ENCODE measurements around the gene MGMT.

MGMT gene

DNA sequence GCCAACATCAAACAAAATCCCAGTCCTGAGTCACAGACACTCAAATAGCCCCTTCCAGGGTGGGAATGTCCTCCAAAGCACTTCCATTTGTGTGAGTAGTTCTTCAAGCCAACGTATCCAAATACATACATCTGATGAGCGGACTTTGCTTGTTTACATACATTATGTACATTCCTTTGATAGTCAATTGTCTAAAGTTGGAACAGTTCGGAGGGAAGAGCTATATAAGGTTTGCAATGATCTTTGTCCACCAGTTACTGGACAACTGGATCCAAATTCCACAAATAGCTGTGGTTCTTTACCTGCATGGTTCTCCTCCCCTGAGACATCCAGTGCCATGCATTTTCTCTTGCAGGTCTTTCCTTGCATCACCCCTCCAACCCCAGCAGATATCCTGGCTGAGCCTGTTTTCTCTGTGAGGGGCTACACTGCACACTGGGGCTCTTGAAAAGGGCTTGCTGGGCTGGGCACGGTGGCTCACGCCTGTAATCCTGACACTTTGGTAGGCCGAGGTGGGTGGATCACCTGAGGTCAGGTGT is 4.7 kb upstream of the MGMT start:
- ATAC-seq (replicated peaks; ENCODE audit: extremely low read depth, poor library complexity, severe bottlenecking), result no peak
- no peaks in the 10 kb centered on the region for H3K9me3 Mint-ChIP-seq
- no peak for DNase-seq (ENCODE audit: low spot score in 2 of 2)
- no peaks in the 10 kb centered on the region for H3K4me1 Mint-ChIP-seq
- H3K27ac Mint-ChIP-seq (ENCODE audit: low read depth), result no peak overlapping the region
- no peak overlapping the region for H3K4me3 Mint-ChIP-seq
- H3K36me3 Mint-ChIP-seq (ENCODE audit: insufficient read depth), result peaks cover under 1% of the 10 kb centered on the region
- H3K27me3 Mint-ChIP-seq, result peaks cover 42% of the 10 kb centered on the region

DNA sequence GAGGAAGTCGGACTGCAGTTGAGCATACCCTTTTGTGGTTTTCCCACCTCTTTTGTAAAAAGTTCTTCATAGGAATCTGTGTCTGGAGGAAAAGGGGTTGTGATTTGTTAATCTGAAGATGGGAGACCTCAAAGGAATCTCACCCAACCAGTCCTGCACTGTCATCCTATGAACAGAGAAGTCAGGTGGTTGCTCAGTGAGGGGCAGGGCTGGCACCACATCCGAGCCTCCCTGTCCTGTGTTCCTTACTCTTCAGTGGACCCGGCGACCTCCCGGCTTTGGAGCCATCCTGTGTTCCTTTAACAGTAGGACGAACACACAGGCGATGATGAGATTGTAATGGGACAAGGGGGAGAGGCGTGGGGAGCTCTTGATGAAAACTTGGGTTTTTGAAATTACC is 2.8 kb upstream of the MGMT start:
- Mint-ChIP-seq H3K36me3 (ENCODE audit: insufficient read depth) (peaks cover 2% of the 10 kb centered on the region), H3K4me1 (peaks cover 9% of the 10 kb centered on the region), H3K27me3 (peaks cover 23% of the 10 kb centered on the region), H3K4me3 (no peak overlapping the region), H3K9me3 (no peaks in the 10 kb centered on the region), H3K27ac (ENCODE audit: low read depth) (no peak overlapping the region)
- DNase-seq (ENCODE audit: low spot score in 2 of 2) (no peak), ATAC-seq (replicated peaks; ENCODE audit: extremely low read depth, poor library complexity, severe bottlenecking) (no peak)

DNA sequence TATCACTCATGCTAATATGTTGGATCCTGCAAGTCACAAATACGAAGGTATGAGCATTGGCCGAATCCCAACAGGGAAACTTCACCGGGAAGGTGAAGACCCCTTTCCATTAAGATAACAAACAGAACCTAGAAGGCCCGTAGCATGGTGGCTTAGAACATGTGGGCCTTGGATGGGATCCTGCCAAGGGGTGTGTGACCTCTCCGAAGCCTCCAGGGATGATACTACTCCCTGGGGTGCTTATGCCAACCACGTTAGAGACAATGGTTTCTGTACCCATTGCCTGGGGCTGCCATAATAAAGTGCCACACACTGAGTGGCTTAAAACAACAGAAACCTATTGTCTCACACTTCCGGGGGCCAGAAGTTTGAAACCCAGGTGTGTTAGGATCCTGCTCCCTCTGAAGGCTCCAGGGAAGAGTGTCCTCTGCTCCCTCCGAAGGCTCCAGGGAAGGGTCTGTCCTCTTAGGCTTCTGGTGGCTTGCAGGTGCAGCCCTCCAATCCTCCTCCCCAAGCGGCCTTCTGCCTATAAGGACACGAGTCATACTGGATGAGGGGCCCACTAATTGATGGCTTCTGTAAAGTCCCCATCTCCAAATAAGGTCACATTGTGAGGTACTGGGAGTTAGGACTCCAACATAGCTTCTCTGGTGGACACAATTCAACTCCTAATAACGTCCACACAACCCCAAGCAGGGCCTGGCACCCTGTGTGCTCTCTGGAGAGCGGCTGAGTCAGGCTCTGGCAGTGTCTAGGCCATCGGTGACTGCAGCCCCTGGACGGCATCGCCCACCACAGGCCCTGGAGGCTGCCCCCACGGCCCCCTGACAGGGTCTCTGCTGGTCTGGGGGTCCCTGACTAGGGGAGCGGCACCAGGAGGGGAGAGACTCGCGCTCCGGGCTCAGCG is 992 bp upstream of the MGMT start:
- Mint-ChIP-seq H3K4me3 (peak overlapping the region; percentile 85), H3K36me3 (ENCODE audit: insufficient read depth) (peaks cover 2% of the 10 kb centered on the region), H3K27ac (ENCODE audit: low read depth) (no peak overlapping the region), H3K27me3 (peaks cover 5% of the 10 kb centered on the region), H3K9me3 (no peaks in the 10 kb centered on the region), H3K4me1 (peaks cover 19% of the 10 kb centered on the region)
- DNase-seq (ENCODE audit: low spot score in 2 of 2), result no peak
- no peak for ATAC-seq (replicated peaks; ENCODE audit: extremely low read depth, poor library complexity, severe bottlenecking)

DNA sequence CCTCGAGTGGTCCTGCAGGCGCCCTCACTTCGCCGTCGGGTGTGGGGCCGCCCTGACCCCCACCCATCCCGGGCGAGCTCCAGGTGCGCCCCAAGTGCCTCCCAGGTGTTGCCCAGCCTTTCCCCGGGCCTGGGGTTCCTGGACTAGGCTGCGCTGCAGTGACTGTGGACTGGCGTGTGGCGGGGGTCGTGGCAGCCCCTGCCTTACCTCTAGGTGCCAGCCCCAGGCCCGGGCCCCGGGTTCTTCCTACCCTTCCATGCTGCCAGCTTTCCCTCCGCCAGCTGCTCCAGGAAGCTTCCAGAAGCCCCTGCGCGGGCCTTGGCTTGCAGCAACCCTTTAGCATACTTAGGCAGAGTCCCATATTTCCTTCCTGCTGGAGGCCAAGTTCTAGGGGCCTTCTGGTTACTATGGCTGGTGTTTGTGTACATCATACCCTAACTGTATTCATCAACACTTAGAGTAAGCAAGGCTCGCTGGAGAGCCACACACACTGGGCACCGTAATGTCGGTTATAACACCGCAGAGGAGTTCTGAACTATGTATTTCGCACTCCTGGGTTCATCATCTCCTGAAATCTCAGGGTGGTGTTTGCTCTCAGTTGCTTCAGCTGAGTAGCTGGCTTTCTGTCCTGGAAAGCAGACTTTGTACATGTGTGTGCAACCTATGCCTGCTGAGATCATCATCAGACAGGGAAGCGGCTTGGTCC is 471 bp downstream of the MGMT start:
- Mint-ChIP-seq H3K36me3 (ENCODE audit: insufficient read depth) (peaks cover 2% of the 10 kb centered on the region), H3K27me3 (no peaks in the 10 kb centered on the region), H3K27ac (ENCODE audit: low read depth) (no peak overlapping the region), H3K4me3 (peak overlapping the region; percentile 85), H3K4me1 (peaks cover 22% of the 10 kb centered on the region), H3K9me3 (no peaks in the 10 kb centered on the region)
- DNase-seq (ENCODE audit: low spot score in 2 of 2), result no peak
- ATAC-seq (replicated peaks; ENCODE audit: extremely low read depth, poor library complexity, severe bottlenecking), result peak; percentile 10

DNA sequence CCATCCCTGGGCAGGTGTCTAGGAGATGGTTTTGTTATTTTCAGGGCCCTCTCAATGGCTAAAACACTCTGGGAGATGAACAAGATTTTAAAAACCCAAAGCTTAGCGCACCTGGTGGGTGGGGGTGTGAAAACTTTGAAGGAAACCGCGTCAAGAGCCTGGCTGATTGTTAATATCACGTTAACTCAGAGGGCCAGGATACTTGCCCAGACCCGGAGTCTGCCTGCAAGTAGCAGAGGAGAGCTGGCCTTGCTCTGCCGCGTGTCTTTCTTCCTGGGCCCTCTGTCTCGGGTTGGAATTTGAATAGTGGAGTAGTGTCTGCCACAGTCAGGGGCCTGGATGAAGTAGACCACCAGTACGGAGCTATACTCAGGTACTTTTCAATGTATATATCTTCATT is 1.1 kb downstream of the MGMT start:
- DNase-seq (ENCODE audit: low spot score in 2 of 2) (no peak), ATAC-seq (replicated peaks; ENCODE audit: extremely low read depth, poor library complexity, severe bottlenecking) (no peak)
- peaks cover 2% of the 10 kb centered on the region for H3K36me3 Mint-ChIP-seq (ENCODE audit: insufficient read depth)
- peaks cover 22% of the 10 kb centered on the region for H3K4me1 Mint-ChIP-seq
- H3K9me3 Mint-ChIP-seq, result no peaks in the 10 kb centered on the region
- peak overlapping the region; percentile 85 for H3K4me3 Mint-ChIP-seq
- no peaks in the 10 kb centered on the region for H3K27me3 Mint-ChIP-seq
- no peak overlapping the region for H3K27ac Mint-ChIP-seq (ENCODE audit: low read depth)

DNA sequence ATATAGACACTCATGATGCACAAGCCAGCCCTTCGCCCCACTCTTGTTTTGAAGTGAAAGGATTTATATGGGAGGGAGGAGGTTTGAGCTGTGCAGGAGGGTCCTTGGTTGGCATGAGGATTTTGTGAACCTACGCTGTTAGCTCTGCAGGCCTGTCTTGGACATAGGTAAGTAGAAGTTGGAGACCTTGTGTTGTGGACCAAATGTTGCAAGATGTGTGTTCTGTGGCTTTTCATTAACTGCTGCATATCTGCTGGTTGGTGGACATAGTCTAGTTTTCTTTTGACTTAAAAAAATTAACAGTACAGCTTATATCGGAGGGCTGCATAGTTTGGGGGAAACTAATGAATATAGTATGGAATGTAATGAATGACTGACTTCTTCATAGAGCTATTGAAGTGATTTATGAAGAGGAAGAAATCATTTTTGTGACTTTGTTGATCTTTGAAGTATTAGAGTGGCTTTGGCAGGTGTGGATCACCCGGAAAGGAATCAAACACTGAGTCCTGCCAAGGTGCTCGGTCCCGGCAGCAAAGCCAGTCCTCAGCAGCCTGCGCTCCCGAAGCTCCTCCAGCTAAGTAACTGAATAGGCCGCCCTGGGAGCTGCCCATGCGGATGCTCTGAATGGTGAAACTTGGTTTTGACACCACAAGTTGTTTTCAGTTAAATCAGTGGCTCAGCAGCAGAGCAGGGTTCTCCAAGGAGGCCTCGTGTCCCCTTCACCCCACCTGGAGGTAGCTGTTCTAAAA is 3.2 kb downstream of the MGMT start:
- Mint-ChIP-seq H3K4me3 (no peak overlapping the region), H3K36me3 (ENCODE audit: insufficient read depth) (peaks cover 2% of the 10 kb centered on the region), H3K9me3 (no peaks in the 10 kb centered on the region), H3K27me3 (no peaks in the 10 kb centered on the region), H3K4me1 (peaks cover 40% of the 10 kb centered on the region), H3K27ac (ENCODE audit: low read depth) (no peak overlapping the region)
- ATAC-seq (replicated peaks; ENCODE audit: extremely low read depth, poor library complexity, severe bottlenecking), result no peak
- no peak for DNase-seq (ENCODE audit: low spot score in 2 of 2)

DNA sequence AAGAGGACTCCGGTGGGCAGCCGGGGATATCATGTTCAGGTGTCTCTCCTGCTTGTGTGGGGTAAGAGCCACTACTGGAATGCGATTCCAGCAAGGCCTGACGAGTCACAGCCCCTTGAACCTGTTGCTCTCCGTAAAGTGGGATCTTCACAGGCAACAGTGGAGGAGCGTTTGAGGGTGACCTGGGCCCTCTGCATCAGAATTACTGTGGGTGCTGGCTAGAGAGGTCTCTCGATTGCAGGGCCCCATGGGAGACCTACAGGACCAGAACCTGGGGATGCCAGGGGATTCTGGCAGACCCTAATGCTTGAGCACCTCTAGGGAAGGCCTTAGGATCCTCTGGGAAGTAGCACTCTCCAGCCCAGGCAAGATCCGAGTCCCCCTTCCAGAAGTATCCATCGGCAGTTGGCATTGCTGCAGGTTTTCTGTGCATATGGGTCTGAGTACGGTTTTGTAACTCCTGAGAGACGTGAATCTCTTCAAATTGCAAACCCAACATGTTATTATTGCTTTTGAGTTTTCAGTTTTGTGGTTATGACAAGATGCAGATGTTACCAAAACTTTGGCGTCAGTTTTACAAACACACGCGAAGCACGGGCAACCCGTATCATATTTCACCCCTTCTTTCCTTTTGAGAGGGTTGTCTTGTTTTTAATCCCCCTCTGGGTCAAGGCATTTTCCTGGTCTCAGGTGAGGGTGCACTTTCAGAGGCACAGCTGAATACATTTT is 4.6 kb downstream of the MGMT start:
- peaks cover 51% of the 10 kb centered on the region for H3K4me1 Mint-ChIP-seq
- H3K36me3 Mint-ChIP-seq (ENCODE audit: insufficient read depth), result peaks cover 2% of the 10 kb centered on the region
- H3K4me3 Mint-ChIP-seq, result no peak overlapping the region
- H3K27ac Mint-ChIP-seq (ENCODE audit: low read depth), result no peak overlapping the region
- no peaks in the 10 kb centered on the region for H3K9me3 Mint-ChIP-seq
- no peak for DNase-seq (ENCODE audit: low spot score in 2 of 2)
- H3K27me3 Mint-ChIP-seq, result no peaks in the 10 kb centered on the region
- ATAC-seq (replicated peaks; ENCODE audit: extremely low read depth, poor library complexity, severe bottlenecking), result no peak

DNA sequence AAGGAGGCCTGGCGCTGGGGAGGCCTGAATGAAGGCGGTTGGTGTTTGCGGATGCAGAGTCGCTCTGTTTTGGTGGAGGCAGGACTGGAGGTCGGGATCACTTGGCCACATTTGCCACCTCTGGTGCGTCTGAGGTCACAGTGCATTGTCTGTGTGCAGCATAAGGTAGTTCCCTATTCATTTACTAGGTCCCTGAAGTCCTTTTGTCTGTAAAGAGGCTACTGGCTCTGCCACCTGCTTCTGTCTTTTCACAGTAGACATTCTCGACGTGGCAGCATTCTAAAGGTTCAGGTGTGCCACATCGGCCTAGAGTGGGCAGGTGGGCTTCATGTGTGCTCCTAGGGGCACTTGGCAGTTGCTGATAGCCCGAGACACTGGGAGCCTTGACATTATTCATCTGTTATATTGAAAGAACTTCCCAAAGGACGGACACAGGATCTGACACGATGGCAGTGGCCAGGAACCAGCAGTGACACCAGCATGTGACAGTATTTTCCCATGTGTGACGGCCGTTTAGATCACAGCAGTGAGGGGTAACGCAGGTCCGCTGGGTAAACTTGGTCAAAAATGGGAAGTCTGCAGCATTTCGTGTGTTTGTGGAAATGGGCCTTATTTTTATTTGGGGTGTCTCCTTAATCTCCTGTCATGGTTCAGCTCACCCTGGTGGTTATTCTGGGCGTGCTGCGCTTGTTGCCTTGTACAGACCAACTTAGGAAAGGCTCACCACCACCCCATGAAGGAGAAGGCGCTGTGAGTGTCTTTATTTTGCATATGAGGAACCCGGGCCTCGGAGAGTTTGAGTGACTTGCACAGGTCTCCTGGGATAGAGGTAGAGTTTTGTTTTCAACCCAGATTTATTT is 5.9 kb downstream of the MGMT start:
- Mint-ChIP-seq H3K9me3 (no peaks in the 10 kb centered on the region), H3K27ac (ENCODE audit: low read depth) (no peak overlapping the region), H3K27me3 (no peaks in the 10 kb centered on the region), H3K4me1 (peaks cover 46% of the 10 kb centered on the region), H3K4me3 (no peak overlapping the region), H3K36me3 (ENCODE audit: insufficient read depth) (no peaks in the 10 kb centered on the region)
- ATAC-seq (replicated peaks; ENCODE audit: extremely low read depth, poor library complexity, severe bottlenecking), result no peak
- DNase-seq (ENCODE audit: low spot score in 2 of 2), result no peak

DNA sequence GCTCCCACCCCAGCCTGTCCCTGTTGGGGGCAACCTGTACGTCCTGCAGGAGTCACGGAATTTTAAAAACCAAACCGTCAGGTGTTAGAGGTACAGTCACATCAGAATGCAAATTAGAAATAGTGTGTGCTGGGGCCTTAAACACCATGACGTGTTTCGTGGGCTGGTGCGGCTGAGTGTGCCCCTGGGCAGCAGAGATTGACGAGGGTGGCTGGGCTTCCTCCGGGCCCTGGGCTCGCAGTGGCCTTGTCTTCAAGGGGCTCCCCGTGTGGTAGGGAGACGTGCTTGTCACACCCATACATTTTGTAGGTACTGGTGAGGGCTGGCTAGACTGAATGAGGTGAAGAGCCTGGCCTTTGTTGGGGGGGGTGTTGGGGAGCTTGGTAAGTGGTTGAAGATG is 7.6 kb downstream of the MGMT start:
- DNase-seq (ENCODE audit: low spot score in 2 of 2), result no peak
- Mint-ChIP-seq H3K4me3 (no peak overlapping the region), H3K4me1 (peaks cover 42% of the 10 kb centered on the region), H3K36me3 (ENCODE audit: insufficient read depth) (no peaks in the 10 kb centered on the region), H3K27me3 (no peaks in the 10 kb centered on the region), H3K9me3 (no peaks in the 10 kb centered on the region), H3K27ac (ENCODE audit: low read depth) (no peak overlapping the region)
- no peak for ATAC-seq (replicated peaks; ENCODE audit: extremely low read depth, poor library complexity, severe bottlenecking)

DNA sequence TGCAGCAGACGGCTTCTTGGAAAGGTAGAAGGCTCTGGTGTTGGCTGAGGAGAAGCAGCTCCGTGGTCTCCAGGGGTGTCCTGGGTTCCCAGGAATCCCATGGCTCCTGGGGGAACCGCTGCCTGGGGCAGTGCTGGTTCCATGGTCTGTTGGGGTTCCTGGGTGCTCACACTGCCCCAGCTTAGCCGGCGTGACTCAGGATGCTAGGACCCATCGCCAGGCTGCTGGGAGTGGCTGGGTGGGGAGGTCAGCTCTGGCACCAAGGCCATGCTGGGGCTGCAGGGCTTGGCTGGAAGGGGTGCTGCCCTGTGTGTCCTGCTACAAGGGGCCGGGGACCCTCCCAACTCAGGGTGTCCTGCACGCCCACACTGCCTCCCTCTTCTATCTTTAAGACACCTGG is 9.4 kb downstream of the MGMT start:
- Mint-ChIP-seq H3K27ac (ENCODE audit: low read depth) (no peak overlapping the region), H3K9me3 (no peaks in the 10 kb centered on the region), H3K36me3 (ENCODE audit: insufficient read depth) (no peaks in the 10 kb centered on the region), H3K4me3 (no peak overlapping the region), H3K4me1 (peaks cover 29% of the 10 kb centered on the region), H3K27me3 (no peaks in the 10 kb centered on the region)
- no peak for ATAC-seq (replicated peaks; ENCODE audit: extremely low read depth, poor library complexity, severe bottlenecking)
- DNase-seq (ENCODE audit: low spot score in 2 of 2), result no peak

DNA sequence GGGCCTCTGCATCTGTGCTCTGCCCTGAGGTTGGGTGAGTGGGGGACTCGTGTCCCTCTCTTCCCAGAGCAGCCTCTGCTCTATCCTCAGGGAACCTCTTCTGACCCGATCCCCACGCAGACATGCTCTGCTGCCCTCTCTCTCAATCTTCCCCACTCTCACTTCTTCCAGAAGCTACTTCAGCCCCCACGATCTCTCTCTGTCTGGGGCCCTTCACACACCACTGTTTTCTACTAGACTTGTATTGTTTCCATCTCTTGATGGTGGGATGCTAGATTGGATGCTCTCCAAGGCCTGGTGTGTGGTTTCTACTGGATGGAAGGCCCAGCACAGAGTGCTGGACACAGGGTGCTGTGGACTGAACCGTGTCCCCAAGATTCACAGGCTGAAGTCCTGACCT is 10.0 kb downstream of the MGMT start:
- H3K9me3 Mint-ChIP-seq, result no peaks in the 10 kb centered on the region
- H3K27ac Mint-ChIP-seq (ENCODE audit: low read depth), result no peak overlapping the region

More for the DNA sequence above, 10.0 kb downstream of the MGMT start:
- ATAC-seq (replicated peaks; ENCODE audit: extremely low read depth, poor library complexity, severe bottlenecking) (no peak), DNase-seq (ENCODE audit: low spot score in 2 of 2) (no peak)
- H3K4me1 Mint-ChIP-seq, result peaks cover 29% of the 10 kb centered on the region
- no peaks in the 10 kb centered on the region for H3K36me3 Mint-ChIP-seq (ENCODE audit: insufficient read depth)
- H3K4me3 Mint-ChIP-seq, result no peak overlapping the region
- no peaks in the 10 kb centered on the region for H3K27me3 Mint-ChIP-seq
